KOPT-K1 (cell line): Measurements from ENCODE around the gene AKT1.

Source experiments
- H3K27ac ChIP-seq: fragments of 200-600 bp; sonication (generic); 2 replicates; pipeline ENCODE4 v1.5.1; 2016; ENCODE audit warnings: antibody characterized with exemption, mild to moderate bottlenecking, low read depth, low read length; ENCODE audit not compliant: poor library complexity, severe bottlenecking
- H3K36me3 ChIP-seq: fragments of 200-600 bp; sonication (generic); 2 replicates; pipeline ENCODE4 v1.5.1; 2017; ENCODE audit warnings: antibody characterized with exemption, mild to moderate bottlenecking, low read length, moderate library complexity; ENCODE audit not compliant: insufficient read depth
- H3K9me3 ChIP-seq: fragments of 200-600 bp; sonication (generic); 2 replicates; pipeline ENCODE4 v1.5.1; 2017; ENCODE audit warnings: antibody characterized with exemption, low read length, mild to moderate bottlenecking; ENCODE audit not compliant: insufficient read depth, poor library complexity, severe bottlenecking

AKT1 gene

DNA sequence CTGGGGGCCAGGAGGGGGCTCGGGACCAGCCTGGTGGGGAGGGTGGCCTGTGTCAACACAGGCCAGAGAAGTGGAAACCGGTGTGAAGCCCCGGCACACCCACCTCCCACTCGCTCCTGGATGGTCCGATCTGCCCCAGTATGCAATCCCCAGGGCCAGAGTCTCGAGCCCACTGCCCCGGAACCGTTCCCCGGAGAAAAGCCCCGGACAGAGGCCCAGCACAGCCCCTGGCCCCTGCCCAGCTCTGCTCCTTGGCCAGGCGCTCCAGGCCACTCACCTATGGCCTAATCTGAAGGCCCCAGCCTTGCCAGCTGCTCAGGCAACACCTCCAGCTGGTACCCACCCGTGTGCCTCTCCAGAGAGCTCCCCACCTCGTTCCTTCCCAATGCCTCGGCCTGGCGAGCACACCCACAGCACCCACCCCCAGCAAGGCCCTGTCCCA, 17.7 kb downstream of the AKT1 start:
- Histone ChIP-seq H3K9me3 (no peaks in the 10 kb centered on the region), H3K27ac (no peak overlapping the region), H3K36me3 (peaks cover 87% of the 10 kb centered on the region)

DNA sequence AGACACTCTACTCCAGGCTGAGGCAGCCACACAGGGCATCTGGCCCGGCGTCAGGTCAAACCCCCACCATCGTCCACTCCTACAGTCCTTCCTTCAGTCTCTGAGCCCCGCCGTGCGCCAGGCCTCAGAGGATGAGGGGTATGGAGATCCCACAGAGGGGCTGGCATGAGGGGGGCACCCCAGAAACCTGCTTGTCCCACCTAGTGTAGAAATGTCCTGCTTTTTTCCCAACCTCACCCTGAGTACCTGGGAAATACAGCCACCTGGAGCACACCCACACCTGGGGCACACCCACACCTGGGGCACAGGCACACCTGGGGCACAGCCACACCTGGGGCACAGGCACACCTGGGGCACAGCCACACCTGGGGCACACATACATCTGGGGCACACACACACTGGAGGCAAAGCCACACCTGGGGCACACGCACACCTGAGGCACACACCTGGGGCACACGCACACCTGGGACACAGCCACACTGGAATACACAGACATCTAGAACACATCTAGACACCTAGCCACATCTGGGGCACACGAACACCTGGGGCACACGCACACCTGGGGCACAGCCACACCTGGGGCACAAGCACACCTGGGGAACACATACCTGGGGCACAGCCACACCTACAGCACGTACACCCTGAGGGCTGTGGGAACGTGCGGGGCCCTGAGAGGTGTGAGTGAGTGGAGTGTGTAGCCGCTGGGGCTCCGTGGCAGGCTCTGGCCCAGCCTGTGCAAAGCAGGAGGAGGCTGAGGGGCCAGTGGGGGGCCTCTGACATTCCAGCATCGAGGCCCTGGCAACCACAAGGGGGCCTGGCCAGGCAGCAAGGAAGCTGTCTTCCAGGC, 18.4 kb downstream of the AKT1 start:
- Histone ChIP-seq H3K36me3 (peaks cover 94% of the 10 kb centered on the region), H3K9me3 (no peaks in the 10 kb centered on the region), H3K27ac (no peak overlapping the region)

DNA sequence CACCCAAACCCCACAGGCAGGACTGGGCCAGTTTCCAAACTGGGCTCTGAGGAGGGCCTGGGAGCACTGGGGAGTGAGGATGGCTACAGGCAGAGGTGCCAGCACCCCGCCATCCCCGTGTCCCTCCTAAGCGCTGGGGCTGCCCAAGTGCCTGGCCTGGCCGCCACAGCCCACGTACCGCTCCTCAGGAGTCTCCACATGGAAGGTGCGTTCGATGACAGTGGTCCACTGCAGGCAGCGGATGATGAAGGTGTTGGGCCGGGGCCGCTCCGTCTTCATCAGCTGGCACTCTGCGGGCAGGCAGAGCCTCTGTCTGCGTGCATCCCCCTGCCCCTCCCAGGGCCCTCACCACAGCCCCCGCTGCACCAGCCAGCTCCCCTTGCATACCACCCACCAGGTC, 19.1 kb downstream of the AKT1 start:
- Histone ChIP-seq H3K27ac (no peak overlapping the region), H3K36me3 (peaks cover 96% of the 10 kb centered on the region), H3K9me3 (peaks cover 3% of the 10 kb centered on the region)

DNA sequence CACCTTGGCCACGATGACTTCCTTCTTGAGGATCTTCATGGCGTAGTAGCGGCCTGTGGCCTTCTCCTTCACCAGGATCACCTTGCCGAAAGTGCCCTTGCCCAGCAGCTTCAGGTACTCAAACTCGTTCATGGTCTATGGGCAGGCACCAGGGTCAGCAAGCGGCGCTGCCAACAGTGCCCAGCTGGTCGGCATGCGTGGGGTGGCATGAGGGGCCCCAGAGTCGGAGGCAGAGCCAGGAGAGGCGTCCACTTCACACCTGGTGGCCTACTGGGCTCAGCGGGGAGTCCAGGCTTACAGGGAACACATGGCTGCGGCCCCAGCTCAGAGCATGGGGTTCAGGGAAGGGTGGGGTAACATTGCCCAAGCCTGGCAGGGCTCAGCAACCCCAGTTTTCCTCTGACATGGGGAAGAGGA, 20.5 kb downstream of the AKT1 start:
- H3K9me3 ChIP-seq = peaks cover 9% of the 10 kb centered on the region
- H3K36me3 ChIP-seq = peaks cover 96% of the 10 kb centered on the region
- H3K27ac ChIP-seq = no peak overlapping the region

DNA sequence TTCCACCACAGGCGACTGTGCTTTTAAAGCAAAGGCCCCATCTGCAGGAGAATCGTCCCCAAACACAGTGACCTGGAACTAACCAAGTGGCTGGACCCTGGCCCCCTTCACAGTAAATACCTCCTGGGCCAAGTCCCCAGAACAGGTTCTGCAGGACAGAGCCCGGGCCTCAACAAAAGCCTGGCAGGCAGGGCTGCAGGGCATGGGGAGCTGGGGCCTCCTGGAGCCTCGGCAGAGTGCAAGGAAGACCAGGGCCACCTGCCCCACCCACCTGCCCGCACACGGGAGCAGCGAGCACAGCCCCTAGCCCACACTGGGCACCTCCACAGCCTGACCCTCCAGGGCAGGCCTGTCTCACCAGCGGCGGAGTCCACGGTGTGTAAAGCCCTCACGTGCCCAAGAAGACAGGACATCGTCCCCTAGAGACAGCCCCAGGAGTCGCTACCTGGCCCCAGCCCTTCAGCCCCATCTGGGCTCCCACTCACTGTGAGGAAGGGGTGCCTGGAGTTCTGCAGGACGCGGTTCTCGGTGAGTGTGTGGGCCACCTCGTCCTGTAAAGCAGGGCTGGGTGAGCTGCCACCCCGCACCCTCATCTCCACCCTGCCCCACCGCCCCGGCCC, 21.0 kb downstream of the AKT1 start:
- no peak overlapping the region for H3K27ac ChIP-seq
- peaks cover 97% of the 10 kb centered on the region for H3K36me3 ChIP-seq
- H3K9me3 ChIP-seq = peaks cover 9% of the 10 kb centered on the region

DNA sequence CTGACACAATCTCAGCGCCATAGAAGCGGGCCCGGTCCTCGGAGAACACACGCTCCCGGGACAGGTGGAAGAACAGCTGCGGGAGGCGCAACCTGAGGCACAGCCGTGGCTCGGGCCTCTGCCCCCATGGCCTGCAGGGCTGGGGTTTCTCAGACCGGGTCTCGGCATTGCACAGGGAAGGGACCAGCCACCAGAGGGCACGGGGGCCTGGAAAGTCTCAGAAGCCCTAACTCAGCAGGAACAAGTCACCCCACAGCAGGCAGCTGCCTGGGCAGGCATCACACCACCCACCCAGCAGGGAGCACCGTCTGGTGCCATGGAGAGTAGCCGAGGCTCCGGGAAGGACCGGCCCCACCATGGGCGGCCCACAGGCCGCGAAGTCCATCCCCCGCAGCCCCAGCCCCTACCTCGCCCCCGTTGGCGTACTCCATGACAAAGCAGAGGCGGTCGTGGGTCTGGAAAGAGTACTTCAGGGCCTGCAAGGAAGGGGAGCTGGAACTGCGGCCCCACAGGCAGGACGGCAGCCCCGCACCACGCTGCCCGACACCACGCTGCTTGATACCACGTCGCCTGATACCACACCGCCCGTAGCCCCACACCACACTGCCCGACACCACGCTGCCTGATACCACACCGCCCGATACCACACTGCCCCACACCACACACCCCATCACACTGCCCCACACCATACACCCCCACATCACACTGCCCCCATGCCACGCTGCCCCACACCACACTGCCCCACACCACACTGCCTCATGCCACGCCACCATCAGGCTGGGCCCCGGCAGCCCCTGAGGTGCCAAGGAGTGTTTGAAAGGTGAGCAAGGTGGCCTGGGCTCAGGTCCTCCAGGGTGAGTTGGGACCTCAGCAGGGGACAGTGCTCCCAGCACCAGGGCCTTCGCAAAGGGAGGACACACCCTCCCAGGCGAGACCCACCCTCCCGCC, 21.8 kb downstream of the AKT1 start:
- peaks cover 96% of the 10 kb centered on the region for H3K36me3 ChIP-seq
- no peak overlapping the region for H3K27ac ChIP-seq
- H3K9me3 ChIP-seq = peaks cover 9% of the 10 kb centered on the region

DNA sequence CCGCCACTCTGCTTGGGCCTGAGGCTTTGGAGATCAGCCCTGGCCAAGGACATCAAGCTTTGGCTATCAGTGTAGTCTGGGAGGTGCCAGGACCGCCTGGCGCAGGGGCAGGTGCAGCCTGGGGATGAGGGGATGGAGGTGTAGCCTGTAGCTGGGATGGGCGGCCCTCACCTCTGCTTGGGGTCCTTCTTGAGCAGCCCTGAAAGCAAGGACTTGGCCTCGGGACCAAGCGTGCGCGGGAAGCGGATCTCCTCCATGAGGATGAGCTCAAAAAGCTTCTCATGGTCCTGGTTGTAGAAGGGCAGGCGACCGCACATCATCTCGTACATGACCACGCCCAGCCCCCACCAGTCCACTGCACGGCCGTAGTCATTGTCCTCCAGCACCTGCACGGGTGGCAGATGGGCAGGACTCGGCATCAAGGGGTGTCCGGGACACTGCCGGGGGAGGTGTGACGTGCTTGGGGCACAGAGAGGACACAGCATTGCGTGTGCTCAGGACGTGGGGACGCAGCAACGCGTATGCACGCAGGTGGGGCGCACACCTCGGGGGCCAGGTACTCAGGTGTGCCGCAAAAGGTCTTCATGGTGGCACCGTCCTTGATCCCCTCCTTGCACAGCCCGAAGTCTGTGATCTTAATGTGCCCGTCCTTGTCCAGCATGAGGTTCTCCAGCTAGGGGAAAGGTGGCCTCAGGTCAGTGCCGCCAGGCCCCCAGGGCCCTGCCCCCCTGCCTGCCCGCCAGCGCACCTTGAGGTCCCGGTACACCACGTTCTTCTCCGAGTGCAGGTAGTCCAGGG, 22.6 kb downstream of the AKT1 start:
- Histone ChIP-seq H3K9me3 (peaks cover 9% of the 10 kb centered on the region), H3K36me3 (peaks cover 91% of the 10 kb centered on the region), H3K27ac (no peak overlapping the region)

DNA sequence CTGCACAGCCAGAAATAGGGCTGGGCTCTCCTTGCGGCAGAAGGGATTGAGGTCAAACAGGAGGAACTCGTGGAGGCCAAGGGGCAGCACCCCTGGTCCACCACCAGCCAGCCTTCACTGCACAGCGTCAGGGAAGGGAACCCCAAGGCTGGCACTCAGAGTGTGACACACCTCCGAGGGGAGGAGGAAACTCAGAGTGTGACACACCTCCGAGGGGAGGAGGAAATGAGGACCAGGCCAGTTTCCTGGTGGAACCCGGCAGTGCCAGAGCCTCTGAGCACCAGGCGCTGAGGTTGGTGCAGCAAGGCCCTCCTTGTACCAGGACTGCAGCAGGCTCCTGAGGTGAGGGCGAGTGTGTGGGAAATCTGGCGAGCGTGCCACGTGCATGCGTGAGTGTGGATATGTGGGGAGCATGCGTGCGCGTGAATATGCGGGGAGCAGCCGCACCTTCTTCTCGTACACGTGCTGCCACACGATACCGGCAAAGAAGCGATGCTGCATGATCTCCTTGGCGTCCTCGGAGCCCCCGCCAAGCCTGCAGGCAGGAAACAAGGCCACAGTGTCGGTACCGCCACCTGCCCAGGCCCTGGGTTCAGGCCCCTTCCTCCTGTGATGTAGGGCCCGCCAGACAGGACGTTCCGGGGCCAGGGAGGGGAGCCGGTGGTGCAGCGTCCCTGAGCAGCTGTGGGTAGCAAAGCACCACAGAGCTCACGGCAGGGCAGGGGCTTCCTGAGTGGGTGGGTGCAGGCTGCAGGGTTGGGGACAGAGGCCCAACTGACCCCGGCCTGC, 23.4 kb downstream of the AKT1 start:
- no peak overlapping the region for H3K27ac ChIP-seq
- H3K9me3 ChIP-seq = peaks cover 9% of the 10 kb centered on the region
- peaks cover 87% of the 10 kb centered on the region for H3K36me3 ChIP-seq

DNA sequence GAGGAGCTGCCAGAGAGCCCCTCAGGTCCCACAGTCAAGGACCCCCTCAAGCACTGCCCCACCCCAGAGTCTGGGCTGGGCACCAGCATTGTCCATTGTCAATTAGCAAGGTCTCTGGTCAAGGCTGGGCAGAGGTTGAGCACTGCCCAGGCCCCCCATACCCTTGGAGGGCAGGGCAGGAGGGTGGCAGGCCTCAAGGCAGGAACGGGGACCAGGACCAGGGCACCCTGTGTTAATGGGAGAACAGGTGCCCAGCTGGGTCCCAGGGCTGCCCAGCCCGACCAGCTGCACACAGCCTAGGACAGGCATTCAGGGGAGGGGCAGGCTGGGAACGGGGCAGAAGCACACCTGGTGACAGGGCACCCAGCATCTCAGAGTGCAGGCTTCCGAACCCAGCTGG, 24.2 kb downstream of the AKT1 start:
- H3K27ac ChIP-seq = no peak overlapping the region
- peaks cover 80% of the 10 kb centered on the region for H3K36me3 ChIP-seq

DNA sequence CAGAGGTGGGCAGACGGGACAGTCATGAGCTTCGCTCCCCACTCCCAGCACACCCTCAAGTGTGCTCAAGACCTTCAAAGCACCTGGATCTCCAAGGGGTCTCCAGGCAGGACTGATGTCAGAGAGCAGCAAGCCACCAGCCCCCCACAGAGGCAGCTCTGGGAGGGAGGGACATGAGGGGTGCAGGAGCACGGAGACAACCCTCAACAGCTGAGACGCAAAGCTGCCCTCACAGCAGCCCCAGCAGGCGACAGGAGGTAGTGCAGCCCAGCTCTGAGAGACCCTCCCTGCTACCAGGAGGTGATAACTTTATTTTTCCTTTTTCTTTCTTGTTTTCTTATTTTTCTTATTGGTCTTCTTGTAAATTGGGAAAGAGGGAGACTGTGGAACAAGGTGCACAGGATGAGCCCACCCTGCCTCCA, 24.7 kb downstream of the AKT1 start:
- Histone ChIP-seq H3K27ac (no peak overlapping the region), H3K9me3 (peaks cover 9% of the 10 kb centered on the region), H3K36me3 (peaks cover 75% of the 10 kb centered on the region)

More for the DNA sequence above, 24.2 kb downstream of the AKT1 start:
- H3K9me3 ChIP-seq = peaks cover 9% of the 10 kb centered on the region

DNA sequence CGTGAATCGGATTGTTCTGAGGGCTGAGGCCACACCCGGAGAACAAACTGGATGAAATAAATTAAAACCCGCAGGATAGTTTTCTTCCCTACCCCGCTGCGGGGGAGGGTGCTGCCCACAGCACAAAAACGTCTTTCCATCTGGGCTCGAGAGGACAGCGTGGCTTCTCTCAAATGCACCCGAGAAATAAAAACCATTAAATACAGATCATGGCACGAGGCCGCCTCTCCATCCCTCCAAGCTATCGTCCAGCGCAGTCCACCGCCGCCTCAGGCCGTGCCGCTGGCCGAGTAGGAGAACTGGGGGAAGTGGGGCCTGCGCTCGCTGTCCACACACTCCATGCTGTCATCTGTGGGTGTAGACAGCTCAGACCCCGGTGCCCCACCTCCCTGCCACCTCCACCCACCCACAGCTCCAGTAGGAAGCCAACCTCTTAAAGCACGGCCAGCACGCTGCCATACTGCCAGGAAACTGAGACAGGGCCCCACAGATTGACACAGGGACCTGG, 25.4 kb downstream of the AKT1 start:
- peaks cover 67% of the 10 kb centered on the region for H3K36me3 ChIP-seq
- H3K27ac ChIP-seq = no peak overlapping the region
- H3K9me3 ChIP-seq = peaks cover 9% of the 10 kb centered on the region

DNA sequence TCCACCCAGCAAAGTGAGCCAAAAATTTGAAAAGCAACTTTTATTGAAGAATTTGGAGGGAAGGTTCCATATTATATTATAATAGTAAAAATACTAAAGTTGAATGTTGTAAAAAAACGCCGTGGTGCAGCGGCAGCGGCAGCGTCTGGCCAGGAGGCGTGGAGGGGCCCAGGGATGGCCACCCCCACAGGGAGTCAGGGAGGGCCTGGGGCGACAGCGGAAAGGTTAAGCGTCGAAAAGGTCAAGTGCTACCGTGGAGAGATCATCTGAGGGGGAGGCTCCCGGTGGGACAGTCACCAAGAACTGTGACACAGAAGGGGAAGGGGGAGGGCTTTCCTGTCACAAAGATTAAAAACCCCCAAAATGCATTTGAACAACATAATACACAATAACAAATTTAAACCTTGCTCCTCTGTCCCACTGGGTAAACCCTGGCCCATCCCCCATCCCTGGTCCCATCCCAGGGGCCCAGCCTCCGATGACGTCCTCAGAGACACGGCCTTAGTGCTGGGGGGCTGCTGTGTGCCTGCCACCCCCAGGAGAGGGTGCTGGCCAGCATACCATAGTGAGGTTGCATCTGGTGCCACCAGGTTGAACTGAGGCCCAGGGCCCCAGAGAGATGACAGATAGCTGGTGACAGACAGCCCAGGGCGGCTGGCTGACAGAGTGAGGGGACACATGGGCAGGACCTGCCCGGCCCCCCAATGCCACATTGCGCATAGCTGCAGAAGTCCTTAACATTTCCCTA, 26.1 kb downstream of the AKT1 start:
- no peak overlapping the region for H3K27ac ChIP-seq
- H3K36me3 ChIP-seq = peaks cover 61% of the 10 kb centered on the region
- peaks cover 9% of the 10 kb centered on the region for H3K9me3 ChIP-seq
